Brain microvascular endothelial cell (primary cell): ENCODE results near the gene NAA15.

Experiments used
- DNase-seq: peaks from one replicate; pipeline ENCODE4 v3.0.0-alpha.2; 2020
- H3K27ac ChIP-seq: fragments of 250-450 bp; sonication (Bioruptor Pico); 2 replicates; pipeline ENCODE4 v1.5.1; 2020; ENCODE audit warnings: mild to moderate bottlenecking, moderate library complexity
- H3K27me3 ChIP-seq: fragments of 250-450 bp; sonication (Bioruptor Pico); replicated peaks from 2 replicates; pipeline ENCODE4 v1.5.1; 2020; ENCODE audit warnings: mild to moderate bottlenecking
- H3K36me3 ChIP-seq: fragments of 250-450 bp; sonication (Bioruptor Pico); replicated peaks from 2 replicates; pipeline ENCODE4 v1.5.1; 2020; ENCODE audit warnings: mild to moderate bottlenecking
- H3K4me3 ChIP-seq: 2 replicates; pipeline ENCODE4 v1.5.1; 2011; ENCODE audit warnings: low read depth, mild to moderate bottlenecking, control low read depth, low read length, moderate library complexity
- in situ Hi-C: cut with HindIII; loops from 2 replicates; pipeline ENCODE4 v1.10.0; 2017; ENCODE audit warnings: low sequenced_read_pairs, low pct_ligation_motif_present
- TF ChIP-seq, protein P1 (sequence below): IDR thresholded peaks from 2 replicates; pipeline ENCODE4 v1.5.1; 2011; ENCODE audit warnings: low read depth, mild to moderate bottlenecking, moderate library complexity, low read length, control low read depth, inconsistent platforms; ENCODE audit errors: missing control alignments

Gene NAA15

GRCh38 chr4:139389102-139389501 is 87.8 kb downstream of the NAA15 start:
- H3K36me3 ChIP-seq = peaks cover 18% of the 10 kb centered on the region

DNA sequence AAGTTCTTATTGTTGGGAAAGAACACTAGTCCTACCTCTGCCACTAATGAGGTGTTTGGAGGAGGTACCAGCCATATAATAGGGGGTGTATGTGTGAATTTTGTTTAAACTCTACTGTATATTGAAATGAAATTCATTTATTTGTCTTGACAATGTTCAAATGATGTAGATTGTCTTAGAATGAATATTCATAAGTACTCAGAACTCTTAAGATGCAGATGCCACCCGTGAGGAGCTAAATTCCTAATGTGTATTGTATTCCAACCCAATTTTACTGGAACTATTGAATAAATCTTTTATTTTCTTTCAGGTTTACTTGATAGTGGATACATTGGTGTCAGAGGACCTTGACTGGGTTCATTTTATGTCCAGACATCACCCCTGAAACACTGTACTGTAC is 88.7 kb downstream of the NAA15 start:
- peaks cover 16% of the 10 kb centered on the region for H3K36me3 ChIP-seq
- H3K27ac ChIP-seq = no peak overlapping the region
- in situ Hi-C loops = no loop called here

More at GRCh38 chr4:139389102-139389501, 87.8 kb downstream of the NAA15 start:
- H3K27me3 ChIP-seq = no peaks in the 10 kb centered on the region
- H3K27ac ChIP-seq = no peak overlapping the region
- H3K4me3 ChIP-seq = no peak overlapping the region
- DNase-seq = no peak
- in situ Hi-C loops = no loop called here
- TF ChIP-seq, protein P1, sequence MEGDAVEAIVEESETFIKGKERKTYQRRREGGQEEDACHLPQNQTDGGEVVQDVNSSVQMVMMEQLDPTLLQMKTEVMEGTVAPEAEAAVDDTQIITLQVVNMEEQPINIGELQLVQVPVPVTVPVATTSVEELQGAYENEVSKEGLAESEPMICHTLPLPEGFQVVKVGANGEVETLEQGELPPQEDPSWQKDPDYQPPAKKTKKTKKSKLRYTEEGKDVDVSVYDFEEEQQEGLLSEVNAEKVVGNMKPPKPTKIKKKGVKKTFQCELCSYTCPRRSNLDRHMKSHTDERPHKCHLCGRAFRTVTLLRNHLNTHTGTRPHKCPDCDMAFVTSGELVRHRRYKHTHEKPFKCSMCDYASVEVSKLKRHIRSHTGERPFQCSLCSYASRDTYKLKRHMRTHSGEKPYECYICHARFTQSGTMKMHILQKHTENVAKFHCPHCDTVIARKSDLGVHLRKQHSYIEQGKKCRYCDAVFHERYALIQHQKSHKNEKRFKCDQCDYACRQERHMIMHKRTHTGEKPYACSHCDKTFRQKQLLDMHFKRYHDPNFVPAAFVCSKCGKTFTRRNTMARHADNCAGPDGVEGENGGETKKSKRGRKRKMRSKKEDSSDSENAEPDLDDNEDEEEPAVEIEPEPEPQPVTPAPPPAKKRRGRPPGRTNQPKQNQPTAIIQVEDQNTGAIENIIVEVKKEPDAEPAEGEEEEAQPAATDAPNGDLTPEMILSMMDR = no peak

DNA sequence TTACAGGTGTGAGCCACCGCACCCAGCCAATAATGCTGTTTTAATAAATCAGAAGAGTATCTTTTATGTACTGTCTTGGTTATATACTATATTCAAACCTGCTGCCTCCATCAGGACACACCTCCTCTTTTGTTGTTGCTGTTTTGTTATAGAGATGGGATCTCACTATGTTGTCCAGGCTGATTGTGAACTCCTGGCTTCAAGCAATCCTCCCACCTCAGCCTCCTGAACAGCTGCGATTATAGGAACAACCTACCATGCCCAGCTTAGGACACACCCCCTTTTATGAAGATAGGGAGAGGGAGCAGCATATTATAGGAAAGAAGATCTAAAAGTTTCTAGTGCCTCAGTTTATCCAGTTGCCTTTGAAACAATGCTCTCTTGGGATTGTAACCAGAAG is 90.4 kb downstream of the NAA15 start:
- TF ChIP-seq, protein P1 = no peak
- no peak overlapping the region for H3K27ac ChIP-seq
- H3K4me3 ChIP-seq = no peak overlapping the region
- H3K36me3 ChIP-seq = peaks cover 16% of the 10 kb centered on the region
- in situ Hi-C loops = no loop called here
- no peak for DNase-seq
- no peaks in the 10 kb centered on the region for H3K27me3 ChIP-seq

More for the DNA sequence above, 88.7 kb downstream of the NAA15 start:
- no peak for DNase-seq
- no peaks in the 10 kb centered on the region for H3K27me3 ChIP-seq
- H3K4me3 ChIP-seq = no peak overlapping the region
- TF ChIP-seq, protein P1 = no peak

DNA sequence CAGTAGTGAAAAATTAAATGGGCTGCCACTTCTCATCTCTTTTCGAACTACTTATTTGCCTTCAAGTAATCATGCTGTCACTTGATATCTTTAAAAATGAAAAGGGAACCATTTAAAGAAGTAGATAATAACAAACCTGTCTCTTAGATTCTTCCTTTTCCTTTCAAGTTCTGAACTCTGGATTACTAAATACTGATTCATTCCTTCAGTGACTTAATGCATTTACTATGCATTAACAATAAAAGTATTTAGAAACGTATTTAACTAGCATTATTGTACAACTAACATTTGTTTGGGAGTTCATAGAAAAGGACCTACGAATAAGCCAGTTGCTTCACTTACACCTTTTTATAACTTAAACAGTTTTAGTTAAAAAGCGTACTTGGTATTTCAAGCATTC is 91.5 kb downstream of the NAA15 start:
- no peak overlapping the region for H3K4me3 ChIP-seq
- DNase-seq = no peak
- in situ Hi-C loops = no loop called here
- H3K27ac ChIP-seq = no peak overlapping the region
- peaks cover 16% of the 10 kb centered on the region for H3K36me3 ChIP-seq
- TF ChIP-seq, protein P1 = no peak
- H3K27me3 ChIP-seq = no peaks in the 10 kb centered on the region

- H3K4me3 ChIP-seq = no peak overlapping the region
- no peak overlapping the region for H3K27ac ChIP-seq
- no peaks in the 10 kb centered on the region for H3K36me3 ChIP-seq
- in situ Hi-C loops = no loop called here
- TF ChIP-seq, protein P1 = no peak
- DNase-seq = no peak
- H3K27me3 ChIP-seq = no peaks in the 10 kb centered on the region
These were observed 100.1 kb downstream of the NAA15 start for GRCh38 chr4:139401368-139401767.

DNA sequence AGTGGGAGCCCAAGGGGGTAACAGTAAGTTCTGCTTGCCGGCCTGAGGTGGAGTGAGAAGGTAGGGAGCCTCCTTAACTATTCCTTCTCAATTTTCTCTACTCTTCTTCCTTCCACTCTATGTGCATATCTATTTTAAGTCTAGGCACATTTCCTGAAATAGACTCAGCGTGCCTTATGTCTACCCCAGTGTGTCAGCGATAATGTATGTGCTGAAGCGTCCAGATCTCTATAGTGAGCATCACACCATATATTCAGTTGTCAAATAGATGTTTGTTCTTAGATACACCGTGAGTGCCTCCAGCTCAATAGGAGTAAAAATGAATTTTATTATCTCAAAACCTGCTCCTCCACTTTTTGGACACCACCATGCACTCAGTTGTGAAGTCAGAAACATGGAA is 101.1 kb downstream of the NAA15 start:
- no peaks in the 10 kb centered on the region for H3K27me3 ChIP-seq
- TF ChIP-seq, protein P1 = no peak
- no peaks in the 10 kb centered on the region for H3K36me3 ChIP-seq
- no peak for DNase-seq
- in situ Hi-C loops = no loop called here
- H3K27ac ChIP-seq = no peak overlapping the region
- no peak overlapping the region for H3K4me3 ChIP-seq
